Neural cell (in vitro differentiated cells): ENCODE measurements around the gene SFTPA2. TPM values are rescaled to one million over a fixed set of nuclear protein-coding genes. Genes with fewer than 3 reads are reported as not detected.

Experiments
- polyA plus RNA-seq: library from polyadenylated mRNA; depleted of rRNA; stranded (reverse); fragments of >200 nt; gene quantifications from 2 replicates; pipeline ENCODE4 v1.2.3, GENCODE V29; 2014
- small RNA-seq, 3 experiments: library from RNA; depleted of rRNA; stranded (forward); fragments of <200 nt; gene quantifications; one replicate each; pipeline ENCODE3, GENCODE V24; 2012

Gene SFTPA2
- polyA plus RNA-seq, 1 donor from 2014 or later, result 0.48 TPM

Small RNA genes lying within 50 kb of the gene (small RNA-seq; reads per million reads assigned to genes)
- gene BX248123.2 (0 reads per million in 3 experiments), gene RPS12P18 (0 reads per million in 3 experiments)

Other genes with a start within 250 kb of the SFTPA2 start
- gene PPIF, start 212.9 kb downstream of the SFTPA2 start, polyA plus RNA-seq, result 13.6 and 15.4 TPM in 2 replicates
- not detected in 2 replicates for gene ZCCHC24, start 114.8 kb downstream of the SFTPA2 start, polyA plus RNA-seq
- 0.08 and 0.21 TPM in 2 replicates for gene EIF5AL1, start 47.9 kb downstream of the SFTPA2 start, polyA plus RNA-seq
- not detected in 2 replicates for gene SFTPA1, start 50.5 kb upstream of the SFTPA2 start, polyA plus RNA-seq
- 3.5 and 4.3 TPM in 2 replicates for gene NUTM2B, start 142.8 kb upstream of the SFTPA2 start, polyA plus RNA-seq